SJSA1 (cell line): Measurements from ENCODE around the gene STXBP1. TPM values are rescaled to one million over a fixed set of nuclear protein-coding genes. Genes with fewer than 3 reads are reported as not detected.

Source experiments
- DNase-seq, 2 experiments: peaks; one replicate each; pipeline ENCODE4 v3.0.0-alpha.2; 2015 to 2020; ENCODE audit warnings: low spot score in 2 of 2, low read depth in 1 of 2
- H3K27ac ChIP-seq: fragments of 250-450 bp; sonication (Bioruptor Pico); 2 replicates; pipeline ENCODE4 v1.5.1; 2020; ENCODE audit warnings: mild to moderate bottlenecking, moderate library complexity
- H3K27me3 ChIP-seq: fragments of 250-450 bp; sonication (Bioruptor Pico); replicated peaks from 2 replicates; pipeline ENCODE4 v1.5.1; 2020; ENCODE audit warnings: mild to moderate bottlenecking, moderate library complexity
- H3K36me3 ChIP-seq: fragments of 250-450 bp; sonication (Bioruptor Pico); 2 replicates; pipeline ENCODE4 v1.5.1; 2020; ENCODE audit warnings: mild to moderate bottlenecking
- H3K4me1 ChIP-seq: fragments of 250-450 bp; sonication (Bioruptor Pico); replicated peaks from 2 replicates; pipeline ENCODE4 v1.6.1; 2021; ENCODE audit warnings: mild to moderate bottlenecking
- H3K4me3 ChIP-seq: fragments of 250-450 bp; sonication (Bioruptor Pico); 2 replicates; pipeline ENCODE4 v1.5.1; 2020; ENCODE audit warnings: mild to moderate bottlenecking
- H3K9me3 ChIP-seq: fragments of 250-450 bp; sonication (Bioruptor Pico); replicated peaks from 2 replicates; pipeline ENCODE4 v1.5.1; 2020; ENCODE audit warnings: mild to moderate bottlenecking
- total RNA-seq: library from RNA; depleted of rRNA; stranded (reverse); fragments of >200 nt; shearing (Covaris generic); gene quantifications from 2 replicates; pipeline ENCODE4 v1.2.3, GENCODE V29; 2014; rRNA removed

STXBP1 gene
- total RNA-seq, result 18.4 and 72.6 TPM in 2 replicates

DNA sequence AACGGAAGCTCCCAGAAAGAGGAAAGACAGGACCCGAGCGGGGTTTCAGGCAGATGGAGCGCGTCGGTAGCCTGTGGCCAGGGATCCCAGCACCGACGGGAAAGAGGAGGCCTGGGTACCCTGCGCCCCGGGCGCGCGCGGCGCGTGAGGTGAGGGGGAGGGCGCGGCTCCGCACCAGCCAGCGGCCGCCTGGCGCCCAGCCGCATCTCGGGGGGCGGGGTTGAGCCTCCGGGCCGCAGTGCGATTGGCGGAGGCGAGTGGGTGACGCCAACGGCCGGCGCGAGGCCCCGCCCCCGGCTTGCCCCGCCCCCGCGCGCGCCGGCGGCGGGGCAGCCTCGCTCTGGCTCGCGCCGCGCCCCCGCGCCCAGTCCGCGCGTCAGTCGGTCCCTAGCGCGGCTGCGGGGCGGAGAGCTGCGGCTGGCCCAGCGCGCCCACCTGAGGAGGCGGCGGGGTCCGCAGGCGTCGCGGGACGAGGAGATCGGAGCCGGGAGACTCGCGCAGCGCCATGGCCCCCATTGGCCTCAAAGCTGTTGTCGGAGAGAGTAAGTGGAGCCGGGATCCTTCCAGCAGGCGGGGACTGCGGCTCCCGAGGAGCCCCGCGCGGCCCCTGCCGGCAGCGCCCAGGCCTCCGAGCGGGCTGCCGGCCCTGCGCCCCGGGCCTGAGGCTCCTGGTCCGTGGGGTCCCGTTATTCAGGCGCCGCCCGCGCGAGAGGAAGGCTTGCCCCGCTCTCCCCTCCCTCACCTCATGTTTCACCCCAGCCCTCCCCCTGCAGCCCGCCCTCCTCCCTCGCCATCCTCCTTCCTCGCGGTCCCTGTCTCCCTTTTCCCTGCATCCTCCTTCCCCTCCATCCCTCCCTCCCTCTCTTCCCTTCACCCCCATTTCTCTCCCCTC, at the start of gene STXBP1:
Gene STXBP1, plus strand, starts transcription at position 379 of the 892 bp plus-strand sequence. Its CDS starts 127 bp downstream, at position 506.
- H3K9me3 ChIP-seq, result peaks cover 5% of the 10 kb centered on the region; the same call in 1 of the 2 replicates
- H3K27ac ChIP-seq, result peak within 1 kb of the TSS; percentile 8
- H3K4me1 ChIP-seq, result peaks cover 16% of the 10 kb centered on the region
- H3K36me3 ChIP-seq, result peaks cover 9% of the 10 kb centered on the region; the same call in 1 of the 2 replicates
- peak; percentile 80 to 81 for DNase-seq
- no peaks in the 10 kb centered on the region for H3K27me3 ChIP-seq
- peak within 1 kb of the TSS; percentile 99 for H3K4me3 ChIP-seq

DNA sequence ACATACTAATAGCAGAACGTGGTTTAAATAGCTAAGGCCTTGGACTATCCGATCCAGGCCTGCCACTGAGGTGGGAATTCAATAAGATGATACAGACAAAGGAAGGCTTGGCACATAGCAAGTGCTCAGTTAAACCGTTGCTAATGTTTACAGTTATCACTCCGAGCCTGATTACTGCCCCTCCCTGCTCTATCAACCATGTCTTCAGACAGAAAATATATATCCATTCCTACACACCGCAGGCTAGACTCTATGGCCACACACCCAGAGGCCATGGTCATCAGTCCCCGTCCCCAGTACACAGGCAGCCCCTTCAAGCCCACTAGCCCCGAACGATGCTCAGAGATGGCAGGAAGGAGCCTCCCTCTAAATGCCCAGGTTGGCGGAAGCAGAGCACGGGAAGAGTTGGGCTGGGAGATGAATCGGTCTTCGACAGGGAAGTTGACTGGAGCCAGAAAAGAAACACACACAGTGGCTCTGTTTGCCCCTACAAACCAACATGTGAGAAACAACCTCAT, 49.7 kb upstream of the STXBP1 start:
- peaks cover 72% of the 10 kb centered on the region for H3K36me3 ChIP-seq
- DNase-seq, result no peak
- peak overlapping the region; percentile 74 for H3K27ac ChIP-seq
- peaks cover 76% of the 10 kb centered on the region for H3K4me1 ChIP-seq
- no peak overlapping the region for H3K4me3 ChIP-seq
- H3K9me3 ChIP-seq, result no peaks in the 10 kb centered on the region
- H3K27me3 ChIP-seq, result no peaks in the 10 kb centered on the region

DNA sequence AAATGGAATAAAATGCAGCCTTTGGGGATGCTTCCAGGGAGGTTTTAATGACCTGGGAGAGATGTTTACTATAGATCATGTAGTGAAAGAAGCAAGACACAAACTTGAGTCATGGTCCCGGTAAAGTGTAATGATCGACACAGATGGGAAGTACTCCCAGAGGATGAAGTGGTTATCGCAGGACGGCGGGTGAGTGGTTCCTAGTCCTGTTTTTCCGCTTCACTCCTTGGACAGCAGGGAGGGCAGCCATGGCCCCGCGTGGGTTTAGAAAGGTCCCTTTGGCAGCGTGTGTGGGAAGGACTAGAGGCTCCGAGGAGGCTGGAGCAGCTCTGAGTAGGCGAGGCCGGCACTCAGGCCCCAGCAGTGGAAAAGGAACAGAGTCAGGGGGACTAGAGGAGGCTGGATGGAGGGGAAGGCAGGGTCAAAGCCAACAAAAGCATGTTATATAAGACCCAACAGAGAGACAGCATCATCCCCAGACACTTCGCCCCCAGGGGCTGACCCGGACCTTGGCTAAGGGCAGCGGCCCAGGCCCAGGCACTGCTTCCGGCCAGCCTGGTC, 49.2 kb upstream of the STXBP1 start:
- H3K27ac ChIP-seq, result peak overlapping the region; percentile 74
- H3K27me3 ChIP-seq, result no peaks in the 10 kb centered on the region
- H3K4me3 ChIP-seq, result no peak overlapping the region
- peak; percentile 66 to 74 for DNase-seq
- H3K9me3 ChIP-seq, result no peaks in the 10 kb centered on the region
- peaks cover 73% of the 10 kb centered on the region for H3K4me1 ChIP-seq
- peaks cover 73% of the 10 kb centered on the region for H3K36me3 ChIP-seq

DNA sequence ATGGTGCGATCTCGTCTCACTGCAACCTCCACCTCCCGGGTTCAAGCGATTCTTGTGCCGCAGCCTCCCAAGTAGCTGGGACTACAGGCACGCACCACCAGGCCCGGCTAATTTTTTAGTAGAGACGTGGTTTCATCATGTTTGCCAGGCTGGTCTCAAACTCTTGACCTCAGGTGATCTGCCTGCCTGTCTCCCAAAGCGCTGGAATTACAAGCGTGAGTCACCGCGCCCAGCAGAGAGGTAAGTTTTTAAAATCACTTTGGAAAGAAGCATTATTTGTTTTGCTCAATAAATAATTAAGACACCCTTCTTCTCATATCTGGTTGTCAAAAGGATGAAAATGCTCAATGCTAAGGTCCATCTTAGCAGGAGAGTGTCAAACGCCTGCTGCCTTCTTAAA, 48.5 kb upstream of the STXBP1 start:
- no peak for DNase-seq
- Histone ChIP-seq H3K27ac (peak overlapping the region; percentile 74; the same call in 1 of the 2 replicates), H3K4me1 (peaks cover 66% of the 10 kb centered on the region), H3K4me3 (no peak overlapping the region), H3K36me3 (peaks cover 73% of the 10 kb centered on the region), H3K9me3 (no peaks in the 10 kb centered on the region), H3K27me3 (no peaks in the 10 kb centered on the region)

DNA sequence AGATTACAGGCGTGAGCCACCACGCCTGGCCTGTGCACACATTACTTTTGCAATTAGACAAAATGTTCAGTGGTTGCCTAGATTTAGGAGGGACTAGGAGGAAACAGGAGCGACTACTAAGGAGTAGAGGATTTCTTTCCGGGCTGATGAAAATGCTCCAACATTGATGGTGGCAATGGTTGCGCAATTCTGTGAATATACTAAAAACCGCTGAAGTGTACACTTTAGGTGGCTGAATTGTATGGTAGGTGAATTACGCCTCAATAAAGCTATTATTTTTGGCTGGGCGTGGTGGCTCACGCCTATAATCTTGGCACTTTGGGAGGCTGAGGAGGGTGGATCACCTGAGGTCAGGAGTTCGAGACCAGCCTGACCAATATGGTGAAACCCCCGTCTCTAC, 46.8 kb upstream of the STXBP1 start:
- Histone ChIP-seq H3K9me3 (no peaks in the 10 kb centered on the region), H3K27ac (no peak overlapping the region), H3K36me3 (peaks cover 61% of the 10 kb centered on the region), H3K27me3 (no peaks in the 10 kb centered on the region), H3K4me3 (no peak overlapping the region), H3K4me1 (peaks cover 61% of the 10 kb centered on the region)
- no peak for DNase-seq

DNA sequence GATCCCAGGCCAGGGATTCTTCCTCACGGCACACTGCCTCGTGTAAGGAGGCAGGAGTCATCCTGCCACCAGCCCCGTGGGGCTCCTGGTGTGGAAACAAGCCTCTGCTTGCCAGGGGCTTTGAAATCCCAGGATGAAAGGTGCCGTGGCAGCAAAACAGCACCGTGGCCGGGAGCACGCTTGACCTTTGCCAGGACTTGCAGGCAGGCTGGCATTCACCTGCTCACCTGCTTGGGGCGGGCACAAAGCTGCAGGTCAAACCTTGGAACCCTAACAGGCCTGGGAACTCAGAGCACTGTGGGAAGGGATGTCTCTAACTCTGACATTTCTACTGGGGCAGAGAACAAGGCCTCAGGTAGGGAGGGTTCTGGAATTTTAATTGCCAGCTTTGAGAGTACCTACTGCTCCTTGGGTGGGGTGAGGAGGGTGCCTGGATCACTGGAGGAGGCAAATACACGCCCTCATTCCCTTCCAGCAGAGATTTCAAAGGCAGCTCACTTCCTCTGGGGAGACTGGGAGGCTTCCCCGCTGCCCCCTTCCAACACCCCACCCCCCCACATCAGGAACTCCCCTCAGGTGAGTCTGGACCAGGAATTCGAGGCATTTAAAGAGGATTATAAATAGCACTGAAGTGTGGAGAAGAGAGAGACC, 45.6 kb upstream of the STXBP1 start:
- Histone ChIP-seq H3K36me3 (peaks cover 49% of the 10 kb centered on the region), H3K4me1 (peaks cover 54% of the 10 kb centered on the region), H3K27ac (no peak overlapping the region), H3K4me3 (peak overlapping the region; percentile 98; the same call in 1 of the 2 replicates), H3K9me3 (no peaks in the 10 kb centered on the region), H3K27me3 (no peaks in the 10 kb centered on the region)
- no peak for DNase-seq

DNA sequence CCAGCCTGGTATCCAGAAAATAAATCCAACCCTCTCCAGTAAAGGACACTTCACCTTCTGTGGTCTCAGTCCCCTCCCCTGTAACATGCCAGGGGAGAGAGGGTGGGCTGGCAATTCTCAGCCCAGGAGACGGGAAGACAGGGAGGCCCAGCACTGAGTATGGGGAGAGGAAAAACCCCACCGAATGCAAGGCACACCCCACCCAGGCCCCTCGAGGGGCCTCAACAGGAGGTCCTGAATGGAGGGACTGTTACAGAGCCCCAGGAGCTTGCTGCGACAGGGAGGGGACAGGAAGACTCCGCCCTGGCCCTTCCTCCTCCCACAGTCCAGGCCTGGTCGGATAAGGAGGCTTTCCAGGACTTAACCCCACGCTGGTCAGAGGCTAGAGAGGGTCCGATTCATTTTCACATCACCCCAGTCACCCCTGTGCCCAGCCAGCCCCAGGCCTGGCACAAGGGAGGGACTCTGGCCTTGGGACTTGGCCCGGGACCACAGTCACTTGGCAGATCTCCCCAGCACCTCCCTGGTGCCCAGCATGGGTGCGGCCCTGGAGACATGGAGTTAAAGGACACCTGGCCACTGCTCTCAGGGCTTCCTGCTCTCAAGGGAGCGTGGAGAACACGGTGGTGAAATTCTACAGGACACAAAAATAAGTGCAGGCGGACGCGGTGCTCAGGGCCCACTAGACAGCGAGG, 44.9 kb upstream of the STXBP1 start:
- Histone ChIP-seq H3K9me3 (no peaks in the 10 kb centered on the region), H3K36me3 (peaks cover 49% of the 10 kb centered on the region), H3K27me3 (no peaks in the 10 kb centered on the region), H3K4me3 (peak overlapping the region; percentile 98), H3K27ac (no peak overlapping the region), H3K4me1 (peaks cover 50% of the 10 kb centered on the region)
- DNase-seq, result peak in 1 of 2 experiments; percentile 52

DNA sequence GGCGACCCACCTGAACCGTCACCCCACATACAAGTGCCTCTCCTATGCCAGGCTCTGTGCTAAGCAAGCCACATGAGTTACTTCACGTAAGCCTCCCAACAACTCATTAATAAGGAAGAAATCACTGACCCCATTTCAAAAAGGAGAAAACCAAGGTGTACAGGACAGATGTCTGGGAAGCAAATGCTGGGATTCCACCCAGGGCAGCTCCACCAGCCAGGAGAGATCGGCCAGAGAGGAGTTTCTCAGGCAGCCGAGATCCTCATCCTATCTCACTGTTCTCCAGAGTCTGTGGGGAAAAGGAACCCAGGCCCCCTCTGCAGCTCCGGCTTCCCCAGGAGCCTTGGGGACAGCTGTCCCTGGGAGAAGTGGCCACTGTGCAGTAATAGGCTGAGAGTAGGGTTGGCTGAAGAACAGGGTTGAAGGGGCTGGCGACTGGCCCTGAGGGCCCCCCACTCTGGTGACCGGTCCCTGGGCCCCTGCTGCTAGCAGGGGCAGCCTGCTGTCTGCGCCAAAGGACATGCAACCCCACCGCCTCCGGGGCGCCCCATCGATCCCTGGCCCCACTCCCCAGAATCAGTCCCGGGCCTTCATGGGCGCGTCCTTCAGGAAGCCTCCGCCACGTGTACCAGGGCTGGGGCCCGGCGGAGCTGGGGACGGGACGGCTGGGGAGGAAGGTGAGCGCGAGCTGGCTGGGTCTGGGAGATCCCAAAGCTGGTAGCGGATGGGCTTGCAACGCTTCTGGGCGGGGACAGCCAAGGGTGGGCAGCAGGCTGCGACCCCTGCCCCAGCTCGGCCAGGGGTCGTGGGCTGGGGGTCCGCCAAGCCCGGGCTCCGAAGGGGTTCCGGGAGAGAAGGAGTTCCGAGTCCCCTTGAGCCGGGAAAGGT, 44.1 kb upstream of the STXBP1 start:
- H3K9me3 ChIP-seq, result no peaks in the 10 kb centered on the region
- peaks cover 49% of the 10 kb centered on the region for H3K4me1 ChIP-seq
- H3K27me3 ChIP-seq, result no peaks in the 10 kb centered on the region
- H3K36me3 ChIP-seq, result peaks cover 45% of the 10 kb centered on the region
- DNase-seq, result peak in 1 of 2 experiments; percentile 34
- H3K4me3 ChIP-seq, result peak overlapping the region; percentile 98
- H3K27ac ChIP-seq, result peak overlapping the region; percentile 53

DNA sequence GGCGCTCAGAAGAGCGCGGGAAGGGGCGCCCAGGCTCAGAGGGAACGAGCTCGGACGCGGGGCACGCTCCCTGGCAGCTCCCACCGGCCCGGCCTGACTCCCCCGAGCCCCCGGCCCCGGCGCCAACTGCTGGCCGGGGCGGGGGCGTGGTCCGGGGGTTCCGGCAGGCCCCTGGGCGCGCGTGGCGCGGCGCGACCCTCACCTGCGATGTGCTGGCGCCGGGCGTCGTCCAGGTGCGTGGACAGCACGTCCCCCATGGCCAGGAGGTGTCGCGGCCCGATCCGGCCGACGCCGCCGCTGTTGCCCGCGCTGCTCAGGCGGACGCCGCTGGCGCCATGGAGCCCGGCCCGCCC, 43.5 kb upstream of the STXBP1 start:
- peak overlapping the region; percentile 98 for H3K4me3 ChIP-seq
- no peaks in the 10 kb centered on the region for H3K9me3 ChIP-seq
- DNase-seq, result no peak
- peaks cover 39% of the 10 kb centered on the region for H3K36me3 ChIP-seq
- H3K4me1 ChIP-seq, result peaks cover 48% of the 10 kb centered on the region
- H3K27me3 ChIP-seq, result no peaks in the 10 kb centered on the region
- H3K27ac ChIP-seq, result peak overlapping the region; percentile 53

DNA sequence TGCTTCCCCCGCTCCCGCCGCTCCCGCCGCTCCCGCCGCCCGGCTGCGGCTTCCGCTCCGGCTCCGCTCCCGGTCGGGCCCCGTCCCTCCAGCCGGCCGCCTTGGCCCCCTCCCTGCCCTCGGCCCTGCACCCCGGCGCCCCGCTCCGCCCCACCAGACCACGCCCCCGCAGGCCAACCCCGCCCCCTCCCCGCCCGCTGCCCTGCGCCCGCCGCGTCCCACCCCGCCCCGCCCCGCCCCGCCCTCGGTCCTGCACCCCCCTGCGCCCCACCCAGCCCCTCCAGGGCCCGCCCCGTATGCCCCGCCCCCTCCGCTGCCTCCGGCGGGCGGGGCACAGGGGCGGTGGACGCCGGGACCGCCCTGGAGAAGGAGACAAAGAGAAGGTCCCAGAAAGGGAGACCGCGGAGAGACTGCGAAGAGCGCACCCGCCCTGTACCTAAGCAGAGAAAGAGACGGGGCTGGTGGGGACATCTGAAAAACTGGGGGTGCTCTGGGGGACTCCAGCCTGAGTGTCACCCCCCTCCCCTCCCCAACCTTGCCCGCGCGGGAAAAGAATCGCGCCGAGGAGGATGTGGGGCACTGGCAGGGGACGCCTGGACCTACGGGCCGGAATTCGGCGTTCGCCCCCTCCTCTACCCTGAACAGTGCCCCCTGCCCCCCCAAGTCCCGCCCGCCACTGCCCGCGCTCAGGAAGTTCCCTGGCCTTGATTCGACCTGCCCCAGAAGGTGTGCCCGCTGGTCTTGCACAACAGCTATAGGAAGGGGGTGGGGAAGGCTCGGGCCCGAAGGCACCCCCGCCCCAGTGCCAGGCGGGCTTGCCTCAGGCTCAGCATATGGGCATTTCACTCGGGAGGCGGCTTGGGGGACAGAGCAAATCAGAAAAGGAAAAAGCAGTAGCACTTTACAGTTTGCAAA, 42.8 kb upstream of the STXBP1 start:
- DNase-seq, result peak; percentile 69 to 83
- Histone ChIP-seq H3K27me3 (no peaks in the 10 kb centered on the region), H3K9me3 (no peaks in the 10 kb centered on the region), H3K4me3 (peak overlapping the region; percentile 98), H3K36me3 (peaks cover 33% of the 10 kb centered on the region), H3K27ac (peak overlapping the region; percentile 88), H3K4me1 (peaks cover 49% of the 10 kb centered on the region)

DNA sequence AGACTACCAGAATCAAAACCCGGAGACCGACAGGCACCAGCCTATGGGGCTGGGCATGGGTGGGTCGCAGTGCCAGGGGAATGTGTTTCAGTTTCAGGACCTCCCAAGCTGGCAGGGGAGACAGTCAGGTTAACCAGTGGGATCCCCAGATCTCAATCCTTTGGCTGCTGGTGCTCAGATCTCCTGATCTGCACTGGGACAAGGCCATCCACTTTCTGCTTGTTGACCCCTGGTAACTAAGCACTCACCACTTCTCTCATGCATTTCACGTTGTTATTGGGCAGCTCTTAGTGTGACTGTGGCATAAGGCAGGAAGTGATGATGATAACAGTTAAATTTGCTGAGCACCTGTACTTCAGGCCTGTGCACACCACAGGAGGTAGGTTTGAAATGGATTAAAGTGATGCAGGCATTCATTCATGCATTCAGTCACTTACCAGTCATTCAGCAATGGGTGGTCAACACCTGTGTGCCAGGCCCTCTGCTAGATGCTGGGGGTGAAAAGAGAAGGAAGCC, 42.1 kb upstream of the STXBP1 start:
- Histone ChIP-seq H3K4me1 (peaks cover 56% of the 10 kb centered on the region), H3K9me3 (no peaks in the 10 kb centered on the region), H3K36me3 (peaks cover 28% of the 10 kb centered on the region), H3K27me3 (no peaks in the 10 kb centered on the region), H3K4me3 (peak overlapping the region; percentile 98), H3K27ac (peak overlapping the region; percentile 88)
- DNase-seq, result no peak
